PC-3 (cell line): ENCODE measurements around the gene DUOX1. TPM values are rescaled to one million over a fixed set of nuclear protein-coding genes. Genes with fewer than 3 reads are reported as not detected.

Source experiments
- ATAC-seq: fragments of 200-7000 bp; cut with Tn5 transposase; 2 replicates; pipeline ENCODE4 v1.9.1; 2020; ENCODE audit warnings: mild to moderate bottlenecking, moderate library complexity
- BruUV-seq: library from RNA; stranded (reverse); fragments of 400-500 nt; replicated peaks from 2 replicates; lab custom pipeline; 2021; lab: Mats Ljungman, UMichigan
- CTCF ChIA-PET: fragments of 300-600 bp; sonication (Branson Sonifier 250); formaldehyde crosslinking; loops from one replicate; lab custom pipeline; 2022; ENCODE audit warnings: antibody characterized with exemption; lab: Charles Lee
- POLR2A ChIA-PET: fragments of 300-600 bp; sonication (Branson Sonifier 250); formaldehyde crosslinking; loops from one replicate; lab custom pipeline; 2022; ENCODE audit warnings: antibody characterized with exemption; ENCODE audit not compliant: unreplicated experiment; lab: Charles Lee
- DNase-seq: peaks from one replicate; pipeline ENCODE4 v3.0.0-alpha.2; 2015
- H2AFZ ChIP-seq: fragments of 300-600 bp; sonication (generic); 2 replicates; pipeline ENCODE4 v1.6.0; 2016; ENCODE audit warnings: antibody characterized with exemption, low read length
- H3F3A ChIP-seq: fragments of 300-600 bp; sonication (generic); one replicate; pipeline ENCODE4 v1.6.0; 2017; ENCODE audit warnings: antibody characterized with exemption, low read length, control low read depth, mild to moderate bottlenecking; ENCODE audit not compliant: unreplicated experiment
- H3K27ac ChIP-seq: fragments of 300-600 bp; sonication (generic); 2 replicates; pipeline ENCODE4 v1.5.1; 2016; ENCODE audit warnings: mild to moderate bottlenecking, low read length
- H3K27me3 ChIP-seq: fragments of 300-600 bp; sonication (generic); 2 replicates; pipeline ENCODE4 v1.6.1; 2016; ENCODE audit warnings: low read length, mixed read lengths
- H3K36me3 ChIP-seq: fragments of 300-600 bp; sonication (generic); 2 replicates; pipeline ENCODE4 v1.6.1; 2016; ENCODE audit warnings: low read depth, mixed run types, low read length, mixed read lengths
- H3K4me1 ChIP-seq: fragments of 300-600 bp; sonication (generic); 2 replicates; pipeline ENCODE4 v1.5.1; 2016; ENCODE audit warnings: low read length; ENCODE audit not compliant: insufficient read depth
- H3K4me2 ChIP-seq: fragments of 300-600 bp; sonication (generic); 2 replicates; pipeline ENCODE4 v1.6.0; 2016; ENCODE audit warnings: low read length
- H3K4me3 ChIP-seq: fragments of 300-600 bp; sonication (generic); 2 replicates; pipeline ENCODE4 v1.5.1; 2016; ENCODE audit warnings: mild to moderate bottlenecking, low read length, mixed read lengths
- H3K79me2 ChIP-seq: fragments of 300-600 bp; sonication (generic); 2 replicates; pipeline ENCODE4 v1.6.1; 2017; ENCODE audit warnings: low read length, mixed read lengths
- H3K9ac ChIP-seq: fragments of 300-600 bp; sonication (generic); 2 replicates; pipeline ENCODE4 v1.6.0; 2016; ENCODE audit warnings: mild to moderate bottlenecking, low read length
- H3K9me2 ChIP-seq: fragments of 300-600 bp; sonication (generic); replicated peaks from 2 replicates; pipeline ENCODE4 v1.6.1; 2016; ENCODE audit warnings: mixed run types, low read length, mixed read lengths
- H3K9me3 ChIP-seq: fragments of 300-600 bp; sonication (generic); 2 replicates; pipeline ENCODE4 v1.6.1; 2016; ENCODE audit warnings: low read length, mixed read lengths
- H4K20me1 ChIP-seq: fragments of 300-600 bp; sonication (generic); 2 replicates; pipeline ENCODE4 v1.6.1; 2016; ENCODE audit warnings: low read length, mixed read lengths
- EZH2 ChIP-seq: fragments of 300-600 bp; sonication (generic); IDR thresholded peaks from one replicate; pipeline ENCODE4 v1.6.1; 2017; ENCODE audit warnings: antibody characterized with exemption, mild to moderate bottlenecking, low read length; ENCODE audit not compliant: unreplicated experiment
- EZH2phosphoT487 ChIP-seq: fragments of 300-600 bp; sonication (generic); IDR thresholded peaks from 2 replicates; pipeline ENCODE4 v1.6.1; 2018; ENCODE audit warnings: mild to moderate bottlenecking, antibody characterized with exemption, low read length, borderline replicate concordance
- intact Hi-C: fragments of 100-400 bp; cut with micrococcal nuclease; formaldehyde crosslinking; loops from 2 replicates; pipeline ENCODE4 v1.9.0; 2023
- total RNA-seq: library from RNA; depleted of rRNA; stranded (reverse); fragments of >200 nt; gene quantifications from 2 replicates; pipeline ENCODE4 v1.2.3, GENCODE V29; 2014
- TF ChIP-seq, protein P1 (sequence below): fragments of 300-600 bp; sonication (generic); conservative IDR thresholded peaks from 2 replicates; pipeline ENCODE4 v1.5.1; 2017; ENCODE audit warnings: antibody characterized with exemption, low read depth, mild to moderate bottlenecking, low read length

The DUOX1 gene
- total RNA-seq, 1 experiment from 2014 or later: not detected

DNA sequence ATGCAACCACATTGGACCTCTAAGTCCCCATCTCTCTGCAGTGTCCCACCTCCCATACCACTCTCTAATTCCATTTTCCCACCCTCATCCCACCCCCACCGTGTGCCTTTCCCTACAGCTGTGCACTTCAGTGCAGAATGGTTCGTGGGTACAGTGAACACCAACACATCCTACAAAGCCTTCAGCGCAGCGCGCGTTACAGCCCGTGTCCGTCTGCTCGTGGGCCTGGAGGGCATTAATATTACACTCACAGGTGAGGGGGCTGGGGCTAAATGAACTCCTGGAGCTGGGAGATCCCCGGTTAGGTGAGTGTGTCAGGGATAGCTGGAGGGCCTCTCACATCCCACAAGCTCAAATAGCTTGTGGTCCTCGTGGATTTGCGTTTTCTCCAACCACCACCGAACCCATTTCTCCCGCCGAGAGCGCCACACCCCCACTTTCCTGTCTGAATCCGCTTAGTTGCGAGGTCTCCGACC, 13.8 kb upstream of the DUOX1 start:
- ChIA-PET POLR2A (no interaction called here), CTCF (interaction anchor here (0.6 kb wide), 1 partner anchor 1272 kb away, joined by 3 read pairs; no protein-coding TSS in a partner anchor)
- DNase-seq: no peak
- H2AFZ ChIP-seq: no peak overlapping the region
- H4K20me1 ChIP-seq: no peaks in the 10 kb centered on the region
- peaks cover 24% of the 10 kb centered on the region for H3K27me3 ChIP-seq
- TF ChIP-seq, protein P1, sequence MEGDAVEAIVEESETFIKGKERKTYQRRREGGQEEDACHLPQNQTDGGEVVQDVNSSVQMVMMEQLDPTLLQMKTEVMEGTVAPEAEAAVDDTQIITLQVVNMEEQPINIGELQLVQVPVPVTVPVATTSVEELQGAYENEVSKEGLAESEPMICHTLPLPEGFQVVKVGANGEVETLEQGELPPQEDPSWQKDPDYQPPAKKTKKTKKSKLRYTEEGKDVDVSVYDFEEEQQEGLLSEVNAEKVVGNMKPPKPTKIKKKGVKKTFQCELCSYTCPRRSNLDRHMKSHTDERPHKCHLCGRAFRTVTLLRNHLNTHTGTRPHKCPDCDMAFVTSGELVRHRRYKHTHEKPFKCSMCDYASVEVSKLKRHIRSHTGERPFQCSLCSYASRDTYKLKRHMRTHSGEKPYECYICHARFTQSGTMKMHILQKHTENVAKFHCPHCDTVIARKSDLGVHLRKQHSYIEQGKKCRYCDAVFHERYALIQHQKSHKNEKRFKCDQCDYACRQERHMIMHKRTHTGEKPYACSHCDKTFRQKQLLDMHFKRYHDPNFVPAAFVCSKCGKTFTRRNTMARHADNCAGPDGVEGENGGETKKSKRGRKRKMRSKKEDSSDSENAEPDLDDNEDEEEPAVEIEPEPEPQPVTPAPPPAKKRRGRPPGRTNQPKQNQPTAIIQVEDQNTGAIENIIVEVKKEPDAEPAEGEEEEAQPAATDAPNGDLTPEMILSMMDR: no peak
- intact Hi-C loops: no loop called here
- no peak overlapping the region for H3K4me3 ChIP-seq
- no TSS peak for BruUV-seq
- H3F3A ChIP-seq: no peaks in the 10 kb centered on the region
- H3K27ac ChIP-seq: no peak overlapping the region
- ATAC-seq: no peak
- H3K4me1 ChIP-seq: no peaks in the 10 kb centered on the region
- no peak overlapping the region for H3K4me2 ChIP-seq
- H3K9me3 ChIP-seq: no peaks in the 10 kb centered on the region
- no peaks in the 10 kb centered on the region for H3K9me2 ChIP-seq
- H3K9ac ChIP-seq: no peak overlapping the region
- no peaks in the 10 kb centered on the region for H3K36me3 ChIP-seq
- no peaks in the 10 kb centered on the region for H3K79me2 ChIP-seq

DNA sequence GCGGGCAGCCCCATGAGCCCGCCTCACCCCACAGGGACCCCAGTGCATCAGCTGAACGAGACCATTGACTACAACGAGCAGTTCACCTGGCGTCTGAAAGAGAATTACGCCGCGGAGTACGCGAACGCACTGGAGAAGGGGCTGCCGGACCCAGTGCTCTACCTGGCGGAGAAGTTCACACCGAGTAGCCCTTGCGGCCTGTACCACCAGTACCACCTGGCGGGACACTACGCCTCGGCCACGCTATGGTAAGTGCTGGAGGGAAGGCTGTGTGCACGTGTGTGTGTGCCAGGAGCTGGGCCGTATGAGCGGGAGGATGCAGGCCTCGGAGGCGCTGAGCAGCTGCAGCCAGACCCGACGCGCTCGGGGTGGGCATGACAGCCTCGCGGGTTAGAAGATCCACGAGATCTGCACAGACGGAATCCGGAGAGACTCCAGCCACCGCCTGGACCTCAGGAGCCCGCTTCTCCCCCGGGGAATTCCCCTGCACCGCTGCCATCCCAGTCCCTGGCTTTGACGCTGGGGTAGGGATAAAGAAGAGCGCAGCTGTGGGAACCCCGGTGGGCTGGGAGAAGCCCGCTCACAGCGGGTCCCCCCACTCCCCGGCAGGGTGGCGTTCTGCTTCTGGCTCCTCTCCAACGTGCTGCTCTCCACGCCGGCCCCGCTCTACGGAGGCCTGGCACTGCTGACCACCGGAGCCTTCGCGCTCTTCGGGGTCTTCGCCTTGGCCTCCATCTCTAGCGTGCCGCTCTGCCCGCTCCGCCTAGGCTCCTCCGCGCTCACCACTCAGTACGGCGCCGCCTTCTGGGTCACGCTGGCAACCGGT, 13.1 kb upstream of the DUOX1 start:
- Histone ChIP-seq H3K36me3 (no peaks in the 10 kb centered on the region), H3K9me2 (no peaks in the 10 kb centered on the region), H3K27ac (no peak overlapping the region), H3K4me2 (no peak overlapping the region), H3K27me3 (peaks cover 24% of the 10 kb centered on the region), H3K9me3 (no peaks in the 10 kb centered on the region), H3K4me1 (peaks cover 2% of the 10 kb centered on the region), H4K20me1 (no peaks in the 10 kb centered on the region), H3K9ac (no peak overlapping the region), H3K4me3 (no peak overlapping the region), H3F3A (no peaks in the 10 kb centered on the region), H3K79me2 (no peaks in the 10 kb centered on the region), H2AFZ (no peak overlapping the region)
- BruUV-seq: no TSS peak
- TF ChIP-seq, protein P1: no peak
- no peak for TF ChIP-seq EZH2phosphoT487
- TF ChIP-seq EZH2: no peak
- POLR2A ChIA-PET: no interaction called here
- intact Hi-C loops: no loop called here
- ATAC-seq (no peak), DNase-seq (no peak)
- CTCF ChIA-PET: no interaction called here
